H9 (cell line): ENCODE measurements around the gene ZFP69B. TPM values are rescaled to one million over a fixed set of nuclear protein-coding genes. Genes with fewer than 3 reads are reported as not detected.
A peak's percentile ranks its signal among the peaks of the same experiment; 100 is the strongest.

Experiments
- DNase-seq: peaks from one replicate; pipeline ENCODE4 v3.0.0-alpha.2; 2017
- H2AFZ ChIP-seq: one replicate; pipeline ENCODE4 v1.6.1; 2013; ENCODE audit warnings: mild to moderate bottlenecking, low read length, control low read depth, moderate library complexity
- H2AK5ac ChIP-seq: 2 replicates; pipeline ENCODE4 v1.6.1; 2013; ENCODE audit warnings: low read length, control low read depth, mixed read lengths; ENCODE audit not compliant: insufficient read length
- H2BK120ac ChIP-seq: one replicate; pipeline ENCODE4 v1.6.1; 2013; ENCODE audit warnings: low read depth, mild to moderate bottlenecking, low read length, control low read depth, inconsistent platforms; ENCODE audit not compliant: poor library complexity, severe bottlenecking
- H2BK12ac ChIP-seq: 2 replicates; pipeline ENCODE4 v1.6.1; 2013; ENCODE audit warnings: low read length, control low read depth, mixed read lengths, low read depth; ENCODE audit not compliant: insufficient read length
- H2BK15ac ChIP-seq: 2 replicates; pipeline ENCODE4 v1.6.1; 2013; ENCODE audit warnings: low read depth, low read length, control low read depth
- H2BK20ac ChIP-seq: one replicate; pipeline ENCODE4 v1.6.1; 2013; ENCODE audit warnings: low read depth, mild to moderate bottlenecking, low read length, control low read depth, inconsistent platforms; ENCODE audit not compliant: poor library complexity, severe bottlenecking
- H2BK5ac ChIP-seq: 2 replicates; pipeline ENCODE4 v1.6.1; 2013; ENCODE audit warnings: low read length, control low read depth, mixed read lengths; ENCODE audit not compliant: insufficient read length
- H3K14ac ChIP-seq: 2 replicates; pipeline ENCODE4 v1.6.1; 2013; ENCODE audit warnings: low read length, control low read depth; ENCODE audit not compliant: insufficient read depth
- H3K18ac ChIP-seq: 2 replicates; pipeline ENCODE4 v1.6.1; 2013; ENCODE audit warnings: low read depth, mild to moderate bottlenecking, mixed read lengths, low read length, control low read depth; ENCODE audit not compliant: insufficient read length
- H3K23ac ChIP-seq: 2 replicates; pipeline ENCODE4 v1.6.1; 2013; ENCODE audit warnings: low read length, control low read depth, mixed read lengths, low read depth; ENCODE audit not compliant: insufficient read length
- H3K23me2 ChIP-seq: 2 replicates; pipeline ENCODE4 v1.6.1; 2013; ENCODE audit warnings: low read depth, mild to moderate bottlenecking, mixed read lengths, low read length, control low read depth; ENCODE audit not compliant: insufficient read length, poor library complexity, severe bottlenecking
- H3K27ac ChIP-seq: 2 replicates; pipeline ENCODE4 v1.5.1; 2013; ENCODE audit warnings: low read length, control low read depth, mixed read lengths, low read depth; ENCODE audit not compliant: insufficient read length
- H3K27me3 ChIP-seq: 2 replicates; pipeline ENCODE4 v1.6.1; 2013; ENCODE audit warnings: low read length, control low read depth, inconsistent platforms; ENCODE audit not compliant: insufficient read depth
- H3K4ac ChIP-seq: 2 replicates; pipeline ENCODE4 v1.6.1; 2013; ENCODE audit warnings: low read depth, mild to moderate bottlenecking, control low read depth, inconsistent platforms, low read length, moderate library complexity
- H3K4me1 ChIP-seq: 2 replicates; pipeline ENCODE4 v1.6.1; 2013; ENCODE audit warnings: low read length, control low read depth, inconsistent platforms; ENCODE audit not compliant: insufficient read depth
- H3K4me2 ChIP-seq: 2 replicates; pipeline ENCODE4 v1.6.1; 2013; ENCODE audit warnings: low read length, control low read depth, mixed read lengths; ENCODE audit not compliant: insufficient read length, insufficient read depth
- H3K56ac ChIP-seq: 2 replicates; pipeline ENCODE4 v1.6.1; 2013; ENCODE audit warnings: low read depth, mild to moderate bottlenecking, mixed read lengths, low read length, control low read depth; ENCODE audit not compliant: insufficient read length
- H3K79me1 ChIP-seq: 2 replicates; pipeline ENCODE4 v1.6.1; 2013; ENCODE audit warnings: low read depth, mild to moderate bottlenecking, moderate library complexity, low read length, control low read depth, inconsistent platforms; ENCODE audit not compliant: insufficient read depth, poor library complexity, severe bottlenecking
- H3K79me2 ChIP-seq: 2 replicates; pipeline ENCODE4 v1.6.1; 2013; ENCODE audit warnings: low read length, control low read depth, inconsistent platforms; ENCODE audit not compliant: insufficient read depth
- H3K9ac ChIP-seq: 2 replicates; pipeline ENCODE4 v1.6.1; 2013; ENCODE audit warnings: low read length, control low read depth, mixed read lengths; ENCODE audit not compliant: insufficient read length; ENCODE audit errors: extremely low read depth
- H3K9me3 ChIP-seq: one replicate; pipeline ENCODE4 v1.6.1; 2013; ENCODE audit warnings: low read depth, low read length, inconsistent platforms; ENCODE audit not compliant: control insufficient read depth
- H3T11ph ChIP-seq: one replicate; pipeline ENCODE4 v1.6.1; 2013; ENCODE audit warnings: mild to moderate bottlenecking, low read length, control low read depth, inconsistent platforms
- H4K20me1 ChIP-seq: one replicate; pipeline ENCODE4 v1.6.1; 2013; ENCODE audit not compliant: control insufficient read depth, insufficient read length, insufficient read depth
- H4K5ac ChIP-seq: 2 replicates; pipeline ENCODE4 v1.6.1; 2013; ENCODE audit warnings: low read depth, mild to moderate bottlenecking, mixed read lengths, low read length, control low read depth; ENCODE audit not compliant: insufficient read length
- H4K8ac ChIP-seq: replicated peaks from 2 replicates; pipeline ENCODE4 v1.6.1; 2013; ENCODE audit warnings: low read length, control low read depth, mixed read lengths, low read depth; ENCODE audit not compliant: insufficient read length
- H4K91ac ChIP-seq: 2 replicates; pipeline ENCODE4 v1.6.1; 2013; ENCODE audit warnings: low read depth, mild to moderate bottlenecking, moderate library complexity, mixed read lengths, low read length, control low read depth; ENCODE audit not compliant: insufficient read length
- H3K27ac Mint-ChIP-seq, 3 experiments: 2 replicates in 2 of 3; 3 replicates in 1 of 3; pipeline ENCODE4 v1.8.0; 2020 to 2021; ENCODE audit warnings: mixed read lengths in 3 of 3, mild to moderate bottlenecking in 1 of 3, moderate library complexity in 1 of 3
- H3K27me3 Mint-ChIP-seq: 2 replicates; pipeline ENCODE4 v1.8.0; 2021; ENCODE audit warnings: low read depth, mild to moderate bottlenecking, moderate library complexity, mixed read lengths
- H3K36me3 Mint-ChIP-seq, 3 experiments: 2 replicates in 2 of 3; 3 replicates in 1 of 3; pipeline ENCODE4 v1.8.0; 2020 to 2021; ENCODE audit warnings: low read depth in 3 of 3, mixed read lengths in 3 of 3; ENCODE audit not compliant: insufficient read depth in 1 of 3
- H3K4me1 Mint-ChIP-seq, 2 experiments: 2 replicates each; pipeline ENCODE4 v1.8.0; 2020; ENCODE audit warnings: mixed read lengths in 2 of 2
- H3K4me3 Mint-ChIP-seq, 2 experiments: 2 replicates in 1 of 2; 3 replicates in 1 of 2; pipeline ENCODE4 v1.8.0; 2020 to 2021; ENCODE audit warnings: mild to moderate bottlenecking in 2 of 2, mixed read lengths in 2 of 2, moderate library complexity in 1 of 2
- H3K9me3 Mint-ChIP-seq, 2 experiments: 2 replicates in 1 of 2; 3 replicates in 1 of 2; pipeline ENCODE4 v1.8.0; 2020; ENCODE audit warnings: mild to moderate bottlenecking in 2 of 2, mixed read lengths in 2 of 2, moderate library complexity in 1 of 2
- WGBS: extraction: QIAGEN DNeasy Blood & Tissue Kit; methylation state at CpG from one replicate; pipeline ENCODE4 v1.1.7; 2013; ENCODE audit warnings: missing lambda C conversion rate, low lambda C conversion rate, mixed read lengths; ENCODE audit not compliant: insufficient read length; ENCODE audit errors: extremely low coverage; 5-methylcytosine and 5-hydroxymethylcytosine counted together
- total RNA-seq: library from RNA; stranded (reverse); gene quantifications from 2 replicates; pipeline ENCODE4 v1.2.1, GENCODE V29; 2021
- TF ChIP-seq, protein P1 (sequence below): fragments of 200-600 bp; sonication (generic); conservative IDR thresholded peaks from 3 replicates; pipeline ENCODE4 v1.8.0; 2021; ENCODE audit warnings: antibody characterized with exemption, mild to moderate bottlenecking

The ZFP69B gene
- total RNA-seq, 1 experiment from 2014 or later, result 16.2 TPM

DNA sequence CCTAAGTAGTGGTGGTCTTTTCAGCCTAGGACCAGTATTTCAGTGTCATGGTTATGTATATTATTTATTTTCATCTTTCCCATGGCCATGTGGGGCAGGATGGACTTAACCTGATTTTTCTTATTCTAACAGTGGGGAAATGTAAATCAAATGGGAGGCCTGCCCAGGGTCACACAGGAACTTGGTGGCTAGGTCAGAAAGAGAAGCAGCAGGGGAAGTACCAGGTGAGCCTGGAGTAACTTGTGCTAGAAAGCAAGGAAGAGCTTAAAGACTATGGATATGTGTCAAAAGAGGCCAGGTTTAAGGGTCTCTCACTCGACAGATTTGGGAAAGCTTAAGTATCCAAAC lies 936 bp downstream of the ZFP69B start:
- no peak overlapping the region for H3T11ph ChIP-seq
- no peak for DNase-seq
- no peak overlapping the region for H2BK12ac ChIP-seq
- H3K18ac ChIP-seq, result no peak overlapping the region
- H3K4me1 ChIP-seq, result no peaks in the 10 kb centered on the region; the same call in 1 of the 2 replicates
- no peak overlapping the region for H3K4ac ChIP-seq
- no peak overlapping the region for H2AK5ac ChIP-seq
- WGBS, result no CpG with 5 or more reads among the region's 1 CpG
- H4K8ac ChIP-seq, result no peak overlapping the region
- H3K79me1 ChIP-seq, result no peaks in the 10 kb centered on the region
- Mint-ChIP-seq H3K27me3 (no peaks in the 10 kb centered on the region), H3K36me3 (peaks cover 38 to 56% (median 51%) of the 10 kb centered on the region in 3 experiments), H3K27ac (peak overlapping the region in 1 of 3 experiments; percentile 96; a peak in 2 of 7 replicates), H3K4me3 (peak overlapping the region; percentile 82 to 88), H3K4me1 (peaks cover 20% of the 10 kb centered on the region in 2 experiments), H3K9me3 (peaks cover 38 to 50% of the 10 kb centered on the region in 2 experiments)
- no peak overlapping the region for H3K23ac ChIP-seq
- H3K23me2 ChIP-seq, result peaks cover 15% of the 10 kb centered on the region
- H4K20me1 ChIP-seq, result no peaks in the 10 kb centered on the region
- no peak overlapping the region for H2BK15ac ChIP-seq
- H3K56ac ChIP-seq, result no peak overlapping the region
- peak overlapping the region; percentile 90 for H3K4me2 ChIP-seq
- H3K9ac ChIP-seq, result peak overlapping the region; percentile 77
- no peaks in the 10 kb centered on the region for H3K27me3 ChIP-seq
- no peak overlapping the region for H2AFZ ChIP-seq
- no peak overlapping the region for H2BK120ac ChIP-seq
- no peak overlapping the region for H4K91ac ChIP-seq
- H3K79me2 ChIP-seq, result no peaks in the 10 kb centered on the region; the same call in 1 of the 2 replicates
- TF ChIP-seq, protein P1, sequence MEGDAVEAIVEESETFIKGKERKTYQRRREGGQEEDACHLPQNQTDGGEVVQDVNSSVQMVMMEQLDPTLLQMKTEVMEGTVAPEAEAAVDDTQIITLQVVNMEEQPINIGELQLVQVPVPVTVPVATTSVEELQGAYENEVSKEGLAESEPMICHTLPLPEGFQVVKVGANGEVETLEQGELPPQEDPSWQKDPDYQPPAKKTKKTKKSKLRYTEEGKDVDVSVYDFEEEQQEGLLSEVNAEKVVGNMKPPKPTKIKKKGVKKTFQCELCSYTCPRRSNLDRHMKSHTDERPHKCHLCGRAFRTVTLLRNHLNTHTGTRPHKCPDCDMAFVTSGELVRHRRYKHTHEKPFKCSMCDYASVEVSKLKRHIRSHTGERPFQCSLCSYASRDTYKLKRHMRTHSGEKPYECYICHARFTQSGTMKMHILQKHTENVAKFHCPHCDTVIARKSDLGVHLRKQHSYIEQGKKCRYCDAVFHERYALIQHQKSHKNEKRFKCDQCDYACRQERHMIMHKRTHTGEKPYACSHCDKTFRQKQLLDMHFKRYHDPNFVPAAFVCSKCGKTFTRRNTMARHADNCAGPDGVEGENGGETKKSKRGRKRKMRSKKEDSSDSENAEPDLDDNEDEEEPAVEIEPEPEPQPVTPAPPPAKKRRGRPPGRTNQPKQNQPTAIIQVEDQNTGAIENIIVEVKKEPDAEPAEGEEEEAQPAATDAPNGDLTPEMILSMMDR, result no peak
- H3K9me3 ChIP-seq, result peaks cover 8% of the 10 kb centered on the region
- H3K14ac ChIP-seq, result peak overlapping the region; percentile 90; the same call in 1 of the 2 replicates
- H2BK5ac ChIP-seq, result no peak overlapping the region
- peak overlapping the region; percentile 48 for H3K27ac ChIP-seq
- no peak overlapping the region for H4K5ac ChIP-seq
- H2BK20ac ChIP-seq, result no peak overlapping the region
